H9 (cell line): ENCODE results near the gene VGLL3. TPM values are rescaled to one million over a fixed set of nuclear protein-coding genes. Genes with fewer than 3 reads are reported as not detected.

ENCODE experiments used
- DNase-seq: peaks from one replicate; pipeline ENCODE4 v3.0.0-alpha.2; 2017
- H2AFZ ChIP-seq: one replicate; pipeline ENCODE4 v1.6.1; 2013; ENCODE audit warnings: mild to moderate bottlenecking, low read length, control low read depth, moderate library complexity
- H2AK5ac ChIP-seq: 2 replicates; pipeline ENCODE4 v1.6.1; 2013; ENCODE audit warnings: low read length, control low read depth, mixed read lengths; ENCODE audit not compliant: insufficient read length
- H2BK120ac ChIP-seq: one replicate; pipeline ENCODE4 v1.6.1; 2013; ENCODE audit warnings: low read depth, mild to moderate bottlenecking, low read length, control low read depth, inconsistent platforms; ENCODE audit not compliant: poor library complexity, severe bottlenecking
- H2BK12ac ChIP-seq: 2 replicates; pipeline ENCODE4 v1.6.1; 2013; ENCODE audit warnings: low read length, control low read depth, mixed read lengths, low read depth; ENCODE audit not compliant: insufficient read length
- H2BK15ac ChIP-seq: 2 replicates; pipeline ENCODE4 v1.6.1; 2013; ENCODE audit warnings: low read depth, low read length, control low read depth
- H2BK20ac ChIP-seq: one replicate; pipeline ENCODE4 v1.6.1; 2013; ENCODE audit warnings: low read depth, mild to moderate bottlenecking, low read length, control low read depth, inconsistent platforms; ENCODE audit not compliant: poor library complexity, severe bottlenecking
- H2BK5ac ChIP-seq: 2 replicates; pipeline ENCODE4 v1.6.1; 2013; ENCODE audit warnings: low read length, control low read depth, mixed read lengths; ENCODE audit not compliant: insufficient read length
- H3K14ac ChIP-seq: 2 replicates; pipeline ENCODE4 v1.6.1; 2013; ENCODE audit warnings: low read length, control low read depth; ENCODE audit not compliant: insufficient read depth
- H3K18ac ChIP-seq: 2 replicates; pipeline ENCODE4 v1.6.1; 2013; ENCODE audit warnings: low read depth, mild to moderate bottlenecking, mixed read lengths, low read length, control low read depth; ENCODE audit not compliant: insufficient read length
- H3K23ac ChIP-seq: 2 replicates; pipeline ENCODE4 v1.6.1; 2013; ENCODE audit warnings: low read length, control low read depth, mixed read lengths, low read depth; ENCODE audit not compliant: insufficient read length
- H3K23me2 ChIP-seq: 2 replicates; pipeline ENCODE4 v1.6.1; 2013; ENCODE audit warnings: low read depth, mild to moderate bottlenecking, mixed read lengths, low read length, control low read depth; ENCODE audit not compliant: insufficient read length, poor library complexity, severe bottlenecking
- H3K27ac ChIP-seq: 2 replicates; pipeline ENCODE4 v1.5.1; 2013; ENCODE audit warnings: low read length, control low read depth, mixed read lengths, low read depth; ENCODE audit not compliant: insufficient read length
- H3K27me3 ChIP-seq: 2 replicates; pipeline ENCODE4 v1.6.1; 2013; ENCODE audit warnings: low read length, control low read depth, inconsistent platforms; ENCODE audit not compliant: insufficient read depth
- H3K4ac ChIP-seq: 2 replicates; pipeline ENCODE4 v1.6.1; 2013; ENCODE audit warnings: low read depth, mild to moderate bottlenecking, control low read depth, inconsistent platforms, low read length, moderate library complexity
- H3K4me1 ChIP-seq: 2 replicates; pipeline ENCODE4 v1.6.1; 2013; ENCODE audit warnings: low read length, control low read depth, inconsistent platforms; ENCODE audit not compliant: insufficient read depth
- H3K4me2 ChIP-seq: 2 replicates; pipeline ENCODE4 v1.6.1; 2013; ENCODE audit warnings: low read length, control low read depth, mixed read lengths; ENCODE audit not compliant: insufficient read length, insufficient read depth
- H3K56ac ChIP-seq: 2 replicates; pipeline ENCODE4 v1.6.1; 2013; ENCODE audit warnings: low read depth, mild to moderate bottlenecking, mixed read lengths, low read length, control low read depth; ENCODE audit not compliant: insufficient read length
- H3K79me1 ChIP-seq: 2 replicates; pipeline ENCODE4 v1.6.1; 2013; ENCODE audit warnings: low read depth, mild to moderate bottlenecking, moderate library complexity, low read length, control low read depth, inconsistent platforms; ENCODE audit not compliant: insufficient read depth, poor library complexity, severe bottlenecking
- H3K79me2 ChIP-seq: 2 replicates; pipeline ENCODE4 v1.6.1; 2013; ENCODE audit warnings: low read length, control low read depth, inconsistent platforms; ENCODE audit not compliant: insufficient read depth
- H3K9ac ChIP-seq: 2 replicates; pipeline ENCODE4 v1.6.1; 2013; ENCODE audit warnings: low read length, control low read depth, mixed read lengths; ENCODE audit not compliant: insufficient read length; ENCODE audit errors: extremely low read depth
- H3K9me3 ChIP-seq: one replicate; pipeline ENCODE4 v1.6.1; 2013; ENCODE audit warnings: low read depth, low read length, inconsistent platforms; ENCODE audit not compliant: control insufficient read depth
- H3T11ph ChIP-seq: one replicate; pipeline ENCODE4 v1.6.1; 2013; ENCODE audit warnings: mild to moderate bottlenecking, low read length, control low read depth, inconsistent platforms
- H4K20me1 ChIP-seq: one replicate; pipeline ENCODE4 v1.6.1; 2013; ENCODE audit not compliant: control insufficient read depth, insufficient read length, insufficient read depth
- H4K5ac ChIP-seq: 2 replicates; pipeline ENCODE4 v1.6.1; 2013; ENCODE audit warnings: low read depth, mild to moderate bottlenecking, mixed read lengths, low read length, control low read depth; ENCODE audit not compliant: insufficient read length
- H4K8ac ChIP-seq: replicated peaks from 2 replicates; pipeline ENCODE4 v1.6.1; 2013; ENCODE audit warnings: low read length, control low read depth, mixed read lengths, low read depth; ENCODE audit not compliant: insufficient read length
- H4K91ac ChIP-seq: 2 replicates; pipeline ENCODE4 v1.6.1; 2013; ENCODE audit warnings: low read depth, mild to moderate bottlenecking, moderate library complexity, mixed read lengths, low read length, control low read depth; ENCODE audit not compliant: insufficient read length
- H3K27ac Mint-ChIP-seq, 3 experiments: 2 replicates in 2 of 3; 3 replicates in 1 of 3; pipeline ENCODE4 v1.8.0; 2020 to 2021; ENCODE audit warnings: mixed read lengths in 3 of 3, mild to moderate bottlenecking in 1 of 3, moderate library complexity in 1 of 3
- H3K27me3 Mint-ChIP-seq: 2 replicates; pipeline ENCODE4 v1.8.0; 2021; ENCODE audit warnings: low read depth, mild to moderate bottlenecking, moderate library complexity, mixed read lengths
- H3K36me3 Mint-ChIP-seq, 3 experiments: 2 replicates in 2 of 3; 3 replicates in 1 of 3; pipeline ENCODE4 v1.8.0; 2020 to 2021; ENCODE audit warnings: low read depth in 3 of 3, mixed read lengths in 3 of 3; ENCODE audit not compliant: insufficient read depth in 1 of 3
- H3K4me1 Mint-ChIP-seq, 2 experiments: 2 replicates each; pipeline ENCODE4 v1.8.0; 2020; ENCODE audit warnings: mixed read lengths in 2 of 2
- H3K4me3 Mint-ChIP-seq, 2 experiments: 2 replicates in 1 of 2; 3 replicates in 1 of 2; pipeline ENCODE4 v1.8.0; 2020 to 2021; ENCODE audit warnings: mild to moderate bottlenecking in 2 of 2, mixed read lengths in 2 of 2, moderate library complexity in 1 of 2
- H3K9me3 Mint-ChIP-seq, 2 experiments: 2 replicates in 1 of 2; 3 replicates in 1 of 2; pipeline ENCODE4 v1.8.0; 2020; ENCODE audit warnings: mild to moderate bottlenecking in 2 of 2, mixed read lengths in 2 of 2, moderate library complexity in 1 of 2
- CTCF ChIP-seq: fragments of 200-600 bp; sonication (generic); conservative IDR thresholded peaks from 3 replicates; pipeline ENCODE4 v1.8.0; 2021; ENCODE audit warnings: antibody characterized with exemption, mild to moderate bottlenecking
- WGBS: extraction: QIAGEN DNeasy Blood & Tissue Kit; methylation state at CpG from one replicate; pipeline ENCODE4 v1.1.7; 2013; ENCODE audit warnings: missing lambda C conversion rate, low lambda C conversion rate, mixed read lengths; ENCODE audit not compliant: insufficient read length; ENCODE audit errors: extremely low coverage; 5-methylcytosine and 5-hydroxymethylcytosine counted together
- total RNA-seq: library from RNA; stranded (reverse); gene quantifications from 2 replicates; pipeline ENCODE4 v1.2.1, GENCODE V29; 2021

Gene VGLL3
- total RNA-seq, 1 experiment from 2014 or later: 19.7 TPM

DNA sequence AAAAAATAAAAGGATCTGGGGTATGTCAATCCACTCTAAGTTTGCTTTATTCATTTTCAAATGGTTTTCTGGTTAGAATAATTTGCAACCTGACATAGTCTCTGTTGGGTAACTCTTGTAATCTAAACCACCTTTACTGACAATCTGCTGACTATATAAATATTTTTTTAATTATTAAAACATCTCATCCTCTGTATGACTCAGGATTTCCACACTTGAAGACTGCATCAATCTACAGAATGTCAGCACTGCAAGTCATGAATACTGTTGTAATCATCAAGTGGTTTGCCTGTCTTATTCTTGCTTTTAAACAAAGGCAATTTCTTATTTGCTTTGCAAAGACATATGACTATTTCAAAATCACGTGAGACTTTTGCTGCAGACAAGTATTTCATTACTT lies 42.1 kb downstream of the VGLL3 start:
- Histone ChIP-seq H3K9me3 (no peaks in the 10 kb centered on the region), H3K4ac (no peak overlapping the region), H3K79me2 (no peaks in the 10 kb centered on the region), H2AFZ (no peak overlapping the region), H4K8ac (no peak overlapping the region), H3K23me2 (no peaks in the 10 kb centered on the region), H3K56ac (no peak overlapping the region), H3K4me1 (no peaks in the 10 kb centered on the region; the same call in 1 of the 2 replicates), H3K9ac (no peak overlapping the region), H2BK5ac (no peak overlapping the region), H3K27ac (no peak overlapping the region), H2BK12ac (no peak overlapping the region), H2BK20ac (no peak overlapping the region), H3K4me2 (no peak overlapping the region), H2BK120ac (no peak overlapping the region), H3K79me1 (no peaks in the 10 kb centered on the region), H3K23ac (no peak overlapping the region), H2BK15ac (no peak overlapping the region), H3K27me3 (no peaks in the 10 kb centered on the region), H3K18ac (no peak overlapping the region), H4K91ac (no peak overlapping the region), H3K14ac (no peak overlapping the region), H4K5ac (no peak overlapping the region), H2AK5ac (no peak overlapping the region), H4K20me1 (no peaks in the 10 kb centered on the region), H3T11ph (no peak overlapping the region)
- H3K27me3 Mint-ChIP-seq: no peaks in the 10 kb centered on the region
- TF ChIP-seq CTCF: no peak
- H3K36me3 Mint-ChIP-seq: no peaks in the 10 kb centered on the region
- no CpG with 5 or more reads among the region's 1 CpG for WGBS
- H3K27ac Mint-ChIP-seq: peak overlapping the region in 1 of 3 experiments; percentile 85; a peak in 2 of 7 replicates
- peaks cover 19 to 21% of the 10 kb centered on the region in 2 experiments for H3K4me1 Mint-ChIP-seq
- H3K9me3 Mint-ChIP-seq: no peaks in the 10 kb centered on the region
- H3K4me3 Mint-ChIP-seq: no peak overlapping the region
- no peak for DNase-seq
